NCI-H1092 treated with DMSO at 0.1 percent for 48 hours (cell line): Measurements from ENCODE around the gene RHBDD1.

Source experiments
- DNase-seq: peaks from one replicate; lab custom pipeline; 2025; lab: John Stamatoyannopoulos, UW

RHBDD1 gene

GRCh38 chr2:227033471-227034148 lies 197.8 kb downstream of the RHBDD1 start:
- DNase-seq: peak; percentile 4

DNA sequence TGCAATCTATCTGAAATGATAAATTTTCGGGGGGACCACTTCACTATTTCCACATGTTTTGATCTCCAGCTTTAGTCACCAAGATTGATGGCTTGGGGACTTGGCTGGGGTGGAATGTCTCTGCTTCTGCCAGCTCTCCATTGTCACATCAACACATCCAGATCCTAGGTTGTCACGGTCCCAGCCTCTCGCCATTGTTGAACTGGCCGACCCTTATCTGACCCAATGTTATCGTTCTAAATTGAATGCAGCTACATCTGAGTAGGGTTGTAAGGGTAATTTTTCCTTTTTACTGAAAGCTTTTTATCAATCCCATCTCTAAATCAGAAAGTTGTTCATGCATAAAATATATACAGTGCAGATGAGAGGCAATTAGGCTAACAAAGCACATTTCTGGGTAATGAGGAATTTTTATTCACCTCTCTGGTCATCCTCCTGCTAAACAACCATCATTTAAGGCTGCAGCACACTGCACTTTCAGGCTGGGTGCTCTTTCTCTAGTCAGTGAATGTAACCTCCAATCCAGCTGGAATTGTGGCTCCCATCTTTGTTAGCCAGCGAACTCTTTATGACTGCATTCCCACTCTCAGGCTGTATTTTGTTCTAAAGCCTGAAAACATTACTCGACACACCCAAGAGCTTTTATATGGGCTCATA lies 200.0 kb downstream of the RHBDD1 start:
- DNase-seq: no peak

- no peak for DNase-seq
Observed at GRCh38 chr2:227036527-227036926, 200.7 kb downstream of the RHBDD1 start.

- DNase-seq: peak; percentile 12
Observed at GRCh38 chr2:227038550-227039189, 202.8 kb downstream of the RHBDD1 start.

DNA sequence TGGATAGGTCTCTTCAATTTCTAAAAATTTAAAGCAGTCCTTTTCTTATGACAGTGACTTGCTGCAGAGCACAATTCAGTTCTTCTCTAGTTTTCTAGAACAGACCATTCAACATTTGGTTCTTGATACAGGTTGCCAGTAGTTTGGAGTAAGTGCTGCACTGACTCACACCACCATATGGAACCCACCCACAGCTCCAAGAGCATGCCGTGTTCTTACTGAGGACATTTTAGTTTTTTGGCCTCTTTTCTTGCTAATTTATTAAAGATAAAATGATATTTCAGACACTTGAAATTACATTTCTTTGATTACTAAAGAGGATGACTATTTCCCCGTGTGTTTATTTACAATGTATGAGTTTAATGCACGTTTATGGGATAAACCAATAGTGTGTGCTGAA lies 208.1 kb downstream of the RHBDD1 start:
- no peak for DNase-seq
